Motor neuron (in vitro differentiated cells): Measurements from ENCODE around the gene DENND6A. TPM values are rescaled to one million over a fixed set of nuclear protein-coding genes. Genes with fewer than 3 reads are reported as not detected.
"Not testable (repeated sequence)": the region's sequence is repeated elsewhere in the genome, so short reads cannot be mapped to it uniquely, and the experiment has no call there.

Source experiments
- ATAC-seq, 8 experiments: fragments of 200-7000 bp; cut with Tn5 transposase; replicated peaks in 6 of 8; 2 replicates each; pipeline ENCODE4 v1.8.0; 2021; ENCODE audit warnings: mild to moderate bottlenecking in 8 of 8, moderate library complexity in 8 of 8
- H3K27ac ChIP-seq, 2 donors: fragments of 250-450 bp; sonication (Bioruptor Pico); 2 replicates each; pipeline ENCODE4 v1.9.0; 2021; ENCODE audit warnings: antibody characterized with exemption in 2 of 2, mild to moderate bottlenecking in 2 of 2, moderate library complexity in 1 of 2
- H3K4me1 ChIP-seq, 2 donors: fragments of 250-450 bp; sonication (Bioruptor Pico); replicated peaks in 1 of 2; 2 replicates each; pipeline ENCODE4 v1.6.1; 2021; ENCODE audit warnings: antibody characterized with exemption in 2 of 2, mild to moderate bottlenecking in 2 of 2, moderate library complexity in 1 of 2
- H3K4me3 ChIP-seq, 5 donors: fragments of 250-450 bp; sonication (Bioruptor Pico); 2 replicates each; pipeline ENCODE4 v1.9.0; 2021; ENCODE audit warnings: antibody characterized with exemption in 5 of 5, mild to moderate bottlenecking in 5 of 5, moderate library complexity in 4 of 5
- WGBS, 10 experiments: fragments of 450-650 bp; shearing (Covaris generic); methylation state at CpG; one replicate each; pipeline ENCODE4 v1.0.0; 2022; 5-methylcytosine and 5-hydroxymethylcytosine counted together
- in situ Hi-C, 9 experiments: fragments of 400-800 bp; cut with MboI; loops; one replicate each; pipeline ENCODE4 v1.15.0; 2021; ENCODE audit warnings: low sequenced_read_pairs in 9 of 9, low pct_unique_long_range_greater_than_20kb in 2 of 9; ENCODE audit not compliant: unreplicated experiment in 9 of 9
- total RNA-seq, 8 experiments: library from RNA; unstranded; fragments of 300-600 nt; gene quantifications; 2 replicates each; pipeline versions ENCODE4 v1.2.3 to v1.2.4, GENCODE V29; 2022

Gene DENND6A
- total RNA-seq, 8 experiments from 2014 or later, result 7.2 to 24.7 (median 12.9) TPM

GRCh38 chr3:57652203-57652602, 40.7 kb downstream of the DENND6A start:
- 90 to 100% (median 100%) methylated on average over 1 to 3 of the region's 3 CpGs; no CpG with 5 or more reads in 3 of the 10 experiments for WGBS, 10 experiments
- Histone ChIP-seq H3K4me3 (no peak overlapping the region), H3K27ac (no peak overlapping the region), H3K4me1 (no peaks in the 10 kb centered on the region)
- no peak for ATAC-seq
- in situ Hi-C loops, result no loop called here

- H3K4me1 ChIP-seq, result no peaks in the 10 kb centered on the region
- ATAC-seq, result peak in 2 of 8 experiments; percentile 16 to 44
- no peak overlapping the region for H3K4me3 ChIP-seq
- 83 to 100% (median 100%) methylated on average over 1 to 2 of the region's 2 CpGs; no CpG with 5 or more reads in 3 of the 10 experiments for WGBS, 10 experiments
- H3K27ac ChIP-seq, result no peak overlapping the region
- in situ Hi-C loops, result no loop called here
Observed at GRCh38 chr3:57647292-57647940, 45.5 kb downstream of the DENND6A start.

GRCh38 chr3:57646723-57647122, 46.2 kb downstream of the DENND6A start:
- WGBS, 10 experiments, result 56 to 100% (median 81%) methylated on average over 1 to 2 of the region's 2 CpGs; no CpG with 5 or more reads in 2 of the 10 experiments
- no peak overlapping the region for H3K27ac ChIP-seq
- no peak overlapping the region for H3K4me3 ChIP-seq
- in situ Hi-C loops, result no loop called here
- no peaks in the 10 kb centered on the region for H3K4me1 ChIP-seq
- peak in 3 of 8 experiments; percentile 61 to 100 (median 100) for ATAC-seq

- WGBS, 10 experiments, result 67 to 100% (median 98%) methylated on average over 1 to 4 of the region's 4 CpGs
- no peaks in the 10 kb centered on the region for H3K4me1 ChIP-seq
- ATAC-seq, result no peak
- no peak overlapping the region for H3K4me3 ChIP-seq
- in situ Hi-C loops, result no loop called here
- H3K27ac ChIP-seq, result no peak overlapping the region
Observed at GRCh38 chr3:57644740-57645139, 48.1 kb downstream of the DENND6A start.

- no peak overlapping the region for H3K27ac ChIP-seq
- ATAC-seq, result no peak
- no peaks in the 10 kb centered on the region for H3K4me1 ChIP-seq
- H3K4me3 ChIP-seq, result no peak overlapping the region
- in situ Hi-C loops, result no loop called here
Observed at GRCh38 chr3:57637391-57637790, 55.5 kb downstream of the DENND6A start.

GRCh38 chr3:57634259-57634658, 58.6 kb downstream of the DENND6A start:
- in situ Hi-C loops, ATAC-seq, H3K27ac ChIP-seq, H3K4me3 ChIP-seq, H3K4me1 ChIP-seq: not testable (repeated sequence)
- WGBS, 10 experiments, result 86 to 100% (median 100%) methylated on average over 1 to 2 of the region's 3 CpGs; no CpG with 5 or more reads in 2 of the 10 experiments

- Histone ChIP-seq H3K4me3 (no peak overlapping the region), H3K27ac (no peak overlapping the region), H3K4me1 (no peaks in the 10 kb centered on the region)
- in situ Hi-C loops, result no loop called here
- WGBS, 10 experiments, result 76 to 96% (median 89%) methylated on average over 2 to 6 of the region's 6 CpGs
- ATAC-seq, result no peak
Observed at GRCh38 chr3:57627976-57628375, 64.9 kb downstream of the DENND6A start.

- in situ Hi-C loops, result no loop called here
- Histone ChIP-seq H3K27ac (no peak overlapping the region), H3K4me1 (no peaks in the 10 kb centered on the region), H3K4me3 (no peak overlapping the region)
- WGBS, 10 experiments, result 80 to 100% (median 93%) methylated on average over 1 to 3 of the region's 3 CpGs; no CpG with 5 or more reads in 2 of the 10 experiments
- ATAC-seq, result no peak
Observed at GRCh38 chr3:57624801-57625200, 68.1 kb downstream of the DENND6A start.

- ATAC-seq, result no peak
- in situ Hi-C loops, result no loop called here
- H3K27ac ChIP-seq, result no peak overlapping the region
- H3K4me3 ChIP-seq, result no peak overlapping the region
- no peaks in the 10 kb centered on the region for H3K4me1 ChIP-seq
Observed at GRCh38 chr3:57622362-57622761, 70.5 kb downstream of the DENND6A start.

GRCh38 chr3:57617739-57618138, 75.1 kb downstream of the DENND6A start:
- Histone ChIP-seq H3K4me1 (no peaks in the 10 kb centered on the region), H3K27ac (no peak overlapping the region), H3K4me3 (no peak overlapping the region)
- ATAC-seq, result no peak
- 83 to 100% (median 93%) methylated on average over 2 to 3 of the region's 3 CpGs; no CpG with 5 or more reads in 1 of the 10 experiments for WGBS, 10 experiments
- in situ Hi-C loops, result no loop called here

- no peak for ATAC-seq
- in situ Hi-C loops, result no loop called here
- WGBS, 10 experiments, result 65 to 100% (median 74%) methylated on average over 1 to 3 of the region's 3 CpGs; no CpG with 5 or more reads in 2 of the 10 experiments
- Histone ChIP-seq H3K4me3 (no peak overlapping the region), H3K27ac (no peak overlapping the region), H3K4me1 (no peaks in the 10 kb centered on the region)
Observed at GRCh38 chr3:57616233-57616632, 76.6 kb downstream of the DENND6A start.

GRCh38 chr3:57611870-57612269, 81.0 kb downstream of the DENND6A start:
- 80 to 100% (median 94%) methylated on average over 1 to 4 of the region's 5 CpGs; no CpG with 5 or more reads in 5 of the 10 experiments for WGBS, 10 experiments
- H3K4me3 ChIP-seq, ATAC-seq, in situ Hi-C loops, H3K4me1 ChIP-seq, H3K27ac ChIP-seq: not testable (repeated sequence)

- ATAC-seq, result no peak
Observed at GRCh38 chr3:57605683-57606082, 87.2 kb downstream of the DENND6A start.

GRCh38 chr3:57604971-57605370, 87.9 kb downstream of the DENND6A start:
- Histone ChIP-seq H3K27ac (no peak overlapping the region), H3K4me1 (no peaks in the 10 kb centered on the region), H3K4me3 (no peak overlapping the region)
- WGBS, 10 experiments, result 71 to 100% (median 85%) methylated on average over 1 to 2 of the region's 2 CpGs; no CpG with 5 or more reads in 3 of the 10 experiments
- ATAC-seq, result no peak
- in situ Hi-C loops, result no loop called here

More at GRCh38 chr3:57605683-57606082, 87.2 kb downstream of the DENND6A start:
- H3K4me3 ChIP-seq, result no peak overlapping the region
- in situ Hi-C loops, result no loop called here
- no peaks in the 10 kb centered on the region for H3K4me1 ChIP-seq
- H3K27ac ChIP-seq, result no peak overlapping the region
